Activated naive CD8-positive, alpha-beta T cell (primary cell): ENCODE data around the gene TNFRSF8.
"Not testable (repeated sequence)": the region's sequence is repeated elsewhere in the genome, so short reads cannot be mapped to it uniquely, and the experiment has no call there.

Source experiments
- H3K27ac Mint-ChIP-seq: one replicate; pipeline ENCODE4 v1.8.0; 2021; ENCODE audit warnings: mixed read lengths
- H3K27me3 Mint-ChIP-seq: one replicate; pipeline ENCODE4 v1.8.0; 2021; ENCODE audit warnings: mixed read lengths
- H3K36me3 Mint-ChIP-seq: one replicate; pipeline ENCODE4 v1.8.0; 2021; ENCODE audit warnings: mixed read lengths
- H3K4me1 Mint-ChIP-seq: one replicate; pipeline ENCODE4 v1.8.0; 2021; ENCODE audit warnings: low read depth, mixed read lengths
- H3K4me3 Mint-ChIP-seq: one replicate; pipeline ENCODE4 v1.8.0; 2021; ENCODE audit warnings: mild to moderate bottlenecking, mixed read lengths
- H3K9me3 Mint-ChIP-seq: one replicate; pipeline ENCODE4 v1.8.0; 2021; ENCODE audit warnings: low read depth, mixed read lengths

The TNFRSF8 gene

GRCh38 chr1:12102066-12102465, 39.0 kb downstream of the TNFRSF8 start:
- Mint-ChIP-seq H3K27me3 (no peaks in the 10 kb centered on the region), H3K4me3 (no peak overlapping the region), H3K4me1 (peaks cover 2% of the 10 kb centered on the region), H3K27ac (no peak overlapping the region), H3K36me3 (peaks cover 5% of the 10 kb centered on the region), H3K9me3 (no peaks in the 10 kb centered on the region)

DNA sequence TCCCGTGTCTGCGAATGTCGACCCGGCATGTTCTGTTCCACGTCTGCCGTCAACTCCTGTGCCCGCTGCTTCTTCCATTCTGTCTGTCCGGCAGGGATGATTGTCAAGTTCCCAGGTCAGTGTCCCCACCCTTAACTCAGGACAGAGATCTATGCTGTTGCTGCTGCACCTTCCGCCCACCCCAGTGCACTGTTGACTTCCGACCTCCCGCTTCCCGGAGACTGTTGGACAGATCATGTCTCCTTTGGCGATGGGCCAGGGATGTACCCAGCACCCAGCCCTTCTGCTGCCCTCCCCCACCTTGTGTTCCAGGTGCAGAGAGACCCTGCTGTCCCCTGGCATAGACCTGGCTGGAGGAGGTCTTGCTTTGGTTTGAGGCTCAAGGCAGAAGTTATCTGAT, 41.3 kb downstream of the TNFRSF8 start:
- Mint-ChIP-seq H3K4me3 (no peak overlapping the region), H3K36me3 (no peaks in the 10 kb centered on the region), H3K27ac (no peak overlapping the region), H3K4me1 (peaks cover 2% of the 10 kb centered on the region), H3K9me3 (no peaks in the 10 kb centered on the region), H3K27me3 (no peaks in the 10 kb centered on the region)

DNA sequence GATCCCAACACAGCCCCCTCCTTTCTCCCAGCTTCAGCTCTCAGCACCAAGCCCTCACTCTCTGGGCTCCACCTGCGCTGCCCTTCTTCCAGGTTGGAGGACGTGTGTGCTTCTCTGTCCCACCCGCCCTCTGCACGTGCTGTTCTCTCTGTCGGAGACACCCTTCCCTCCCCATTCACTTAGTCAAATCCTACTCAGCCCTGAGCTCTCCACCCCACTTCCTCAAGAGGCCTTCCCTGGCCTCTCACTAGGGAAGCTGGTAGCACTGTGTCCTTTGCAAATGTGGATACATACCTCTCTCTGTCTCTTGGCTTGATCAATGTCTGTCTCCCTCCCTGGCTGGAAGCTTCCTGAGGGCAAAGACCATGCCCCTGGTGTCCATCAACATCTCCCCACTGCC, 43.0 kb downstream of the TNFRSF8 start:
- Mint-ChIP-seq H3K4me1 (peaks cover 2% of the 10 kb centered on the region), H3K27me3 (no peaks in the 10 kb centered on the region), H3K36me3 (no peaks in the 10 kb centered on the region), H3K27ac (no peak overlapping the region), H3K9me3 (no peaks in the 10 kb centered on the region), H3K4me3 (no peak overlapping the region)

DNA sequence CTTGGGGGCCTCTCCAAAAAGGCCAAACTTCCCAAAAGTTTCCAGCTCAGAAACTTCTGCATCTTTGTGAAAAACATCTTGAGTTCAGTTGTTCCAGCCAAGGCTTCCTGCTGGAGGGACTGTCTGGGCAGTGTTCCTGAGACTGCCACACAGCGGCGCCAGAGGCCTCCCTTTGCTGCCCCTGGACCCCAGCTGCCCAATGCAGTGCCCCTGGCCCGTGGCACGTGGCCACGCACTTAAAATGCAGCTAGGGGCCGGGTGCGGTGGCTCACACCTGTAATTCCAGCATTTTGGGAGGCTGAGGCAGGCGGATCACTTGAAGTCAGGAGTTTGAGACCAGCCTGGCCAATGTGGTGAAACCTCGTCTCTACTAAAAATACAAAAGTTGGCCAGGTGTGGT, 43.8 kb downstream of the TNFRSF8 start:
- H3K4me1 Mint-ChIP-seq, H3K27ac Mint-ChIP-seq: not testable (repeated sequence)

DNA sequence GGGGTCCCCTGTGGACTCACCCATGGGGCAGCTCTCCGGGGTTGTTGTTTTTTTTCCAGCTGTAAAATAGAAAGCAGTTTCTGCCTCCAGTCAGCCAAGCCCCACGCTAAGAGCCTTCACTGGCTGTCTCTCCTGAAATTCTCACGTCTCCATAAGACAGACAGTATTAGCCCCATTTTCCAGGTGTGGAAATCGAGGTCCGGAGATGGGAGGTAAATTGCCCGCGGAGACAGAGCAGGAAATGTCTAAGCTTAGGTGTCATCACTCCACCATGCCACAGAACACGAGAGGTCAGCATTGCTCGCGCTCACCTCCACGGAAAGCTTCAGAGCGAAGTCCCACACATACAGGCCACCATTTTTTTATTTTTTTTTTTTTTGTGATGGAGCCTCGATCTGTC, 44.6 kb downstream of the TNFRSF8 start:
- Mint-ChIP-seq H3K27me3 (no peaks in the 10 kb centered on the region), H3K27ac (no peak overlapping the region), H3K36me3 (no peaks in the 10 kb centered on the region)

More for the DNA sequence above, 43.8 kb downstream of the TNFRSF8 start:
- H3K9me3 Mint-ChIP-seq, H3K4me3 Mint-ChIP-seq, H3K27me3 Mint-ChIP-seq, H3K36me3 Mint-ChIP-seq: not testable (repeated sequence)

DNA sequence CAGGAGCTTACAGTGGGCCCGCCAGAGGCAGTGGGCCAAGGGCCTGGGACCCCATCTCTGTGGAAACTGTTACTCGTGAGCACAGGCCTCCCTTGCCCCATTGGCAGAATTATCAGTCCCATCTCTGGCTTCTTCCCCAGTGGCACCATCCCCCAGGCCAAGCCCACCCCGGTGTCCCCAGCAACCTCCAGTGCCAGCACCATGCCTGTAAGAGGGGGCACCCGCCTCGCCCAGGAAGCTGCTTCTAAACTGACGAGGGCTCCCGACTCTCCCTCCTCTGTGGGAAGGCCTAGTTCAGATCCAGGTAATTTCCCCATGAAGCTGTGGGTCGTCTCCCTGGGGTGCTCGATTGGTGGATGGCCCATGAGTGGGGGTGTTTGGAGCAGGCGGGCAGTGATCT, 46.8 kb downstream of the TNFRSF8 start:
- Mint-ChIP-seq H3K4me1 (peaks cover 7% of the 10 kb centered on the region), H3K27me3 (no peaks in the 10 kb centered on the region), H3K27ac (no peak overlapping the region), H3K36me3 (no peaks in the 10 kb centered on the region), H3K9me3 (no peaks in the 10 kb centered on the region), H3K4me3 (no peak overlapping the region)

More for the DNA sequence above, 44.6 kb downstream of the TNFRSF8 start:
- Mint-ChIP-seq H3K4me1 (peaks cover 1% of the 10 kb centered on the region), H3K4me3 (no peak overlapping the region), H3K9me3 (no peaks in the 10 kb centered on the region)

- Mint-ChIP-seq H3K27ac (no peak overlapping the region), H3K27me3 (no peaks in the 10 kb centered on the region), H3K9me3 (no peaks in the 10 kb centered on the region), H3K4me3 (no peak overlapping the region), H3K4me1 (peaks cover 7% of the 10 kb centered on the region), H3K36me3 (no peaks in the 10 kb centered on the region)
Observed at GRCh38 chr1:12111741-12112140, 48.6 kb downstream of the TNFRSF8 start.

GRCh38 chr1:12112711-12113161, 49.6 kb downstream of the TNFRSF8 start:
- Mint-ChIP-seq H3K27ac (no peak overlapping the region), H3K4me3 (no peak overlapping the region), H3K36me3 (no peaks in the 10 kb centered on the region), H3K27me3 (no peaks in the 10 kb centered on the region), H3K4me1 (peaks cover 7% of the 10 kb centered on the region), H3K9me3 (no peaks in the 10 kb centered on the region)

- no peak overlapping the region for H3K27ac Mint-ChIP-seq
- no peak overlapping the region for H3K4me3 Mint-ChIP-seq
- no peaks in the 10 kb centered on the region for H3K27me3 Mint-ChIP-seq
- H3K36me3 Mint-ChIP-seq, result no peaks in the 10 kb centered on the region
- H3K4me1 Mint-ChIP-seq, result peaks cover 10% of the 10 kb centered on the region
- H3K9me3 Mint-ChIP-seq, result no peaks in the 10 kb centered on the region
Observed at GRCh38 chr1:12113433-12114339, 50.6 kb downstream of the TNFRSF8 start.

- Mint-ChIP-seq H3K4me1 (peaks cover 10% of the 10 kb centered on the region), H3K4me3 (no peak overlapping the region), H3K36me3 (no peaks in the 10 kb centered on the region), H3K9me3 (no peaks in the 10 kb centered on the region), H3K27ac (no peak overlapping the region), H3K27me3 (no peaks in the 10 kb centered on the region)
Observed at GRCh38 chr1:12114340-12114683, 51.2 kb downstream of the TNFRSF8 start.

- Mint-ChIP-seq H3K27ac (no peak overlapping the region), H3K4me3 (no peak overlapping the region), H3K36me3 (peaks cover under 1% of the 10 kb centered on the region)
Observed at GRCh38 chr1:12114916-12115315, 51.8 kb downstream of the TNFRSF8 start.

DNA sequence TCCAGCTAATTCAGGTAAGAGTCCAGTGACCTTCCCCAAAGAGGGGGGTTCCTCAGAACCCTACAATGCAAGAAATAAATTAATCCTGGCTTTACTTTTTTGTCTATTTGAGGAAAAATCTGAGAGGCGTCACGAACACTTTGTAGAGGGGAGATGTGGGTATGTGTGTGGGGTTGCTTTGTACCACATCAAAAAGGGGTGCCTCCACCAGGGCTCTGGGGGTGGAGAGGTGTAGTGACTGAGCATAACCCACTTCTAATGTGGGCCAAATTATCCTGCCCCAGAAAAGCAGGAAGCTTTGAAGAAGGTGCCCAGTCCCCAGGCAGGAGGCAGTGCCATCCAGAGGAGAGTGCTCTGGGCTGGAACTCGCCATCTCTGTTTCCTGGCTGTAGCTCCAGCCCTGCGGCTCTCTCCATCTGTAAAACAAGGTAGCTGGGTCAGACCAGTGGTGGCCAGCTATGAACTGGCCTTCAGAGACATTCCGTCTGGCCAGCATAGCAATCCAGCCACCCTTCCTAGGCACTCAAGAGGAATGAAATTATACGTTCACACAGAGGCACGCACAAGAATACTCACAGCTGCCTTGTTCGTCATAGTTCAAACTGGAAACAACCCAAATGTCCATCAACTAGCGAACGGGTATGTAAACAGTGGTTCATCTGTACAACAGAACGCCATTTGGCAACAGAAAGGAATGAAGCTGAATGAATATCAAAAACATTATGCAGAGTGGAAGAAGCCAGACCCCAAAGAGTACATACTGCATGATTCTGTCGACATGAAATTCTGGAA, 58.3 kb downstream of the TNFRSF8 start:
- Mint-ChIP-seq H3K4me1 (peaks cover 40% of the 10 kb centered on the region), H3K36me3 (peaks cover 5% of the 10 kb centered on the region), H3K27ac (no peak overlapping the region), H3K9me3 (peaks cover 6% of the 10 kb centered on the region), H3K4me3 (no peak overlapping the region), H3K27me3 (peaks cover 4% of the 10 kb centered on the region)

More at GRCh38 chr1:12114916-12115315, 51.8 kb downstream of the TNFRSF8 start:
- peaks cover under 1% of the 10 kb centered on the region for H3K9me3 Mint-ChIP-seq
- peaks cover 10% of the 10 kb centered on the region for H3K4me1 Mint-ChIP-seq
- H3K27me3 Mint-ChIP-seq, result no peaks in the 10 kb centered on the region

GRCh38 chr1:12123172-12123571, 60.1 kb downstream of the TNFRSF8 start:
- peaks cover 5% of the 10 kb centered on the region for H3K36me3 Mint-ChIP-seq
- no peak overlapping the region for H3K4me3 Mint-ChIP-seq
- no peak overlapping the region for H3K27ac Mint-ChIP-seq
- peaks cover 54% of the 10 kb centered on the region for H3K4me1 Mint-ChIP-seq
- peaks cover 4% of the 10 kb centered on the region for H3K27me3 Mint-ChIP-seq
- peaks cover 6% of the 10 kb centered on the region for H3K9me3 Mint-ChIP-seq

DNA sequence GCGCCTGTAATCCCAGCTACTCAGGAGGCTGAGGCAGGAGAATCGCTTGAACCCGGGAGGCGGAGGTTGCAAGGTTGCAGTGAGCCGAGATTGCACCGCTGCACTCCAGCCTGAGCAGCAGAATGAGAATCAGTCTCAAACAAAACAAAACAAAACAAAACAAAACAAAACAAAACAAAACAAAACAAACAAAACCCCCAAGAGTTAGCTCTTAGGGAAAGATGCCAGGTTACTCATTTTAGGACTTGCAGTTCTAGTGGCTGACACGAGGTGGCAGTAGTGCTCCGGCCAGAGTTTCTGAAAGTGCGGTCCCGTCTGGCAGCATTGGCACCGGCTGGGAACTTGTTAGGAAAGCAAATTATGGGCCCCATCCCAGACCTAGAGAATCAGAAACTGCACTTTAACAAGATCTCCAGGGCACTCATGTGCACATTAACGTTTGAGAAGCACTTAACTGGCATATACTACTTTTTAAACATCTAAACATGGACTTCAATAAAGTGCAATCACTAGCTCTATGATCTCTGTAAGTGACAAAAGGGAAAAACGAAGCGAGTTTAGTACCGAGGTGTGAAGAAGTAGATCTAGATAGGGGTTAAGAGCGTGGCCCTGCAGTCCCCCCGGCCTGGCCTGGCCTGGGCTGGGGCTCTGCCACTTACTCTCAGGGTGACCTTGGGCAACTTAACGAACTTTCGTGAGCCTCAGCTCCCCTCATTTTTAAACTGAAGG, 61.8 kb downstream of the TNFRSF8 start:
- H3K27ac Mint-ChIP-seq, result peak overlapping the region; percentile 68
- H3K36me3 Mint-ChIP-seq, result peaks cover 5% of the 10 kb centered on the region
- H3K9me3 Mint-ChIP-seq, result peaks cover 6% of the 10 kb centered on the region
- H3K4me1 Mint-ChIP-seq, result peaks cover 54% of the 10 kb centered on the region
- H3K27me3 Mint-ChIP-seq, result peaks cover 4% of the 10 kb centered on the region
- H3K4me3 Mint-ChIP-seq, result no peak overlapping the region
